GM21528 (cell line): ENCODE results near the gene NFYC.
A peak's percentile ranks its signal among the peaks of the same experiment; 100 is the strongest.

Experiments
- ATAC-seq: cut with Tn5 transposase; IDR thresholded peaks from one replicate; pipeline ENCODE4 v1.9.1; 2021; ENCODE audit warnings: mild to moderate bottlenecking, moderate library complexity; ENCODE audit not compliant: unreplicated experiment, low FRiP score

The NFYC gene

GRCh38 chr1:40691538-40692428 is at the start of gene NFYC:
Gene NFYC, plus strand, starts transcription at chr1:40691704. Its CDS starts 47,140 bp downstream, at chr1:40738844.
- peak; percentile 74 for ATAC-seq

DNA sequence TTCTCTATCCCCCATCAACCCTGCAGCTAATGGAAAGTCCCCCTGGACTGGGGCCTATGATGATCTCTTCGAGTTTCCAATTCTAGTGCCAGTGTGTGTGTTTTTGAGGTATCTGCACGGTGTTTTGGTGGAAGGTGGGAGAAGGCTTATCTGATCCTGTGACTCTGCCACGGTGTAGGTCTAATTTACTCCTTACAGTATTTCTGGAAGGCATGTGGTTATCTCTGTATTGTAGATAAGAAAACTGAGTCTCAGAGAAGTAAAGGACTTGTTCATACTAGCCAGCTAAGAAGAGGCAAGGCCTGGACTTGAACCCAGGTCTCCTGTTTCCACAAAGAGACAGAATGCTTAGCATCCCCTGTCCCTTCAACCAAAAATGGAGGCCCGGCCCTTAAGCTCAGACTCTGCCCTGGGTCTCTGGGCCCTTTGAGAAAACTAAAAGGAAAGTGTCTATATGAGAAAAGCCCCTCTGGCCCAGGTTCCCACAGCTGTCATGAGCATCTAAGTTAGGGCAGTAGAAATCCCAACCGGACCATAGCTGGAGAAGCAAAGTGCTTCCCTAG is 46.3 kb upstream of the NFYC start:
- ATAC-seq = no peak

- ATAC-seq = no peak
Observed at GRCh38 chr1:40646315-40646714, 45.2 kb upstream of the NFYC start.

- no peak for ATAC-seq
Observed at GRCh38 chr1:40648200-40648599, 43.3 kb upstream of the NFYC start.

- ATAC-seq = no peak
Observed at GRCh38 chr1:40648928-40649591, 42.4 kb upstream of the NFYC start.

- ATAC-seq = no peak
Observed at GRCh38 chr1:40649592-40649930, 41.9 kb upstream of the NFYC start.

DNA sequence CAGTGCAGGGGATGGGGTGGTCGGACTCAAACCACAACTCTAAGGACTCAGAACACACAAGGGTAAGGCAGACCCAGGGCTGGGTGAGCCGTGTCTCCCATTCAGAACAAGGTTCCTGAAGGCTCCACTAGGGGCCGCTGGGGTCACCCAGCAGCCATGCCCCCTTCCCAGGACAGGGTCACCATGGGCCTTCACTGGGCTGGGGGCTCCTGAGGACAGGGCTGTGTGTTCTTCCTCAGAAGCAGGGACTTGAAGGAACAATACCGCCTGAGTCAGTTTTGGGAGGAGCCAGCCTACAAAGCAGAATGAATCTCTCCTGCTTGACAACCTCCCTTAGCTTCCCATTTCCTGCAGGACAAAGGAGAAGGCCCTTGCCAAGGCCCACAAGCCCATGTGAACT is 41.4 kb upstream of the NFYC start:
- ATAC-seq = no peak

GRCh38 chr1:40651138-40651857 is 40.2 kb upstream of the NFYC start:
- no peak for ATAC-seq

DNA sequence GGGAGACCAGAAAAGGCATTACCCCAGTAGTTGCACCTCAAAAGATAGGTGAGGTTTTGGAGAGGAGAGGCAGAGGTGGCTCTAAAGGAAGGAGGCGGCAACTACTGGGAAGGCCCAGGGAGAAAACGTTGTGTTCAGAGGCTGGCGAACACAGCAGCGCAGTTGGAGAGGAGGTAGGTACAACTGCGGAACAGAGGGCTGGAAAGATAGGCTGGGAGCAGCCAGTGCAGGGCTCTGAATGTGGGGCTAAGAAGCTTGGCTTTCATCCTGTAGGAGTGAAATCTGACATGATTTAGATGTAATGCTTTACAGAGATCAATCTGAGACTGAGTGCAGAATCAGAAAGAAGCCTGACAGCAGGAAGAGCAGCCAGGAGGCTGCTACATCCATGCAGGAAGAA is 39.0 kb upstream of the NFYC start:
- ATAC-seq = no peak

- no peak for ATAC-seq
Observed at GRCh38 chr1:40652979-40653378, 38.5 kb upstream of the NFYC start.

DNA sequence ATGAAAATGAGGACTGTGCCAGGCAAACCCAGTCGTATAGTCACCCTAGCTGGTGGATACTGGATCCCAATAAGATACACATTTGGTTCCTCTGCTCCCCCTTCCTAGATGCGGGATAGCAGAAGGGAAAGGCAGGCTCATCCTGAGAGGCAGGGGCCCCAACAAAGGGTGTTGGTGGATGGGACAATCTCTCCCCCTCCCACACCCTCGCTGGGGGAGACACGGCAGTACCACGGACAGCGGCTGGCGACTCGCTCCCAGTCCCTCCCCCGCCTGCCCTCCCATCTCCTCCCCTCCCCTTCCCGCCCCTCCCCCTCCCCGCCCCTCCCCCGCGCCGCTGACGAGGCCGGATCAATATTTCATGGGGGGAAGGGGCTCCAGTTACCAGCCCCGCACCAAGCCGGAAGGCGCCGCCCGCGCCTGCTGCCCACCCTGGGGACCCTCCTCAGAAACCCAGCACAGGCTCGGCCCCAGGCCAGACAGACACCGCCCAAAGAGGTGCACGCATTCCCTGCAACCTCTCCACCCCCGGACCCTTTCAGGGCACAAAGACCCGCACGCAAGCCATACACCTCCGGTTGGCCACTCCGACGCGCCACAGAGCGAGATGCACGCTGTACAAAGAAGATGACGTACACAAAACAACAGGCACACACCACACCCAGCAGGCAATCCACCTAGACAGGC is 37.5 kb upstream of the NFYC start:
- ATAC-seq = no peak

GRCh38 chr1:40657046-40657445 is 34.5 kb upstream of the NFYC start:
- ATAC-seq = no peak

DNA sequence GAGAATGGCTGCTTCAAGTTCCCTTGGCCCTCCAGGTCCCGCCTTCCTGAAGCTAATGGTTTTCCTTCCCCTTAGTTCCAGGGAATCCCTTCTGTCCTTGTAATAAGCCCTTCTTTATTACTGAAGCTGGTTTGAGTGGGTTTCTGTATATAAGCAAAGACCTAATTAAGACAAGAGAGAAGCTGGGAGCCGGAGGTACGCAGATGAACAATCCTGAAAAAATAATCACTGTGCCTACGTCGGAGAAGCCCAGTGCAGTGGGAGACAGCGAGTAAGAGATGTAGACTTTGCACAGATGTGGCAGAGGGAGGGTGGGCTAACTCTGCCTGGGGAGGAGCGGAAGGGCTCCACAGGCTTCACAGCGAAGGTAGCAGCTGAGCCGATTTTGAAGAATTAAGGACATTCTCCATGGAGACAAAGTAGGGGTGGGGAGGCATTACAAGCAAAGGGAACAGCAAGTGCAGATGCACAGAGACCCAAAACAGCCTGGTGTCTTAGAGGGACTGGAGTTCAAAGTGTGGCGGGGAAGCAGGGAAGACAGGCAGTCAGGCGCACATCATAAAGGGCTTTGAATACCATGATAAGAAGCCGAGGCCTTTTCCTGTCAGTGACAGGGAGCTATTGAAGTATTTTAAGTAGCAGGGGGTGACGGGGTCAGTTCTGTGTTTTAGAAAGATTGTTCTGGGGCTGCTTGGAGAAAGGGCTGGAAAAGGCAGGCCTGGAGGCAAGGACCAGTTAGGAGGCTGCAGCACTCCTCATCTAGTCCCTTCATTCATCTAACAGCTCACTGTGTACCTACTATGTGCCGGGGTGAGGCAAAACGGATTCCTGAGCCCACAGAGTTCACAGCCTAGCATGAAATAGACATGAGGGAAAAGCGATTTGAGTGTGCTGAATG is 32.5 kb upstream of the NFYC start:
- no peak for ATAC-seq

- no peak for ATAC-seq
Observed at GRCh38 chr1:40659649-40659947, 31.9 kb upstream of the NFYC start.

DNA sequence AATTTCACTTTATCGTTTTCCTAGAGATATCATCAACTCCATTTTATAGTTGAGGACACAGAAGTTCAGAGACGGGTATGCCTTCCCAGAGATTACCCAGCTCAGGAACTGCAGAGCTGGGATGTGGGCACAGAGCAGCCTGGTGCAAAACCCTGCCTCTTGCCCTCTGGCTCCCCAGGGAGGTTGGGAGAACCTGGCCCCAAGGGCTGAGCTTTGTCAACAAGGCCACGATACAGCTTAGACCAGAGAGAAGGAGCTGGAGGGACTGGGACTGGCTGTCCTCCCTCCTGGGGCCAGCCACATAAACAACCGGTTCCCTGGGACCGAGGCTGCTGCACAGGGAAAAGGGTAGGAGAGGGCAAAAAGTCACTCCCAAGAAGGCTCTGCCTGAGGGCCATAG is 29.8 kb upstream of the NFYC start:
- no peak for ATAC-seq

GRCh38 chr1:40662151-40662550 is 29.4 kb upstream of the NFYC start:
- no peak for ATAC-seq

GRCh38 chr1:40662864-40663263 is 28.6 kb upstream of the NFYC start:
- ATAC-seq = no peak

DNA sequence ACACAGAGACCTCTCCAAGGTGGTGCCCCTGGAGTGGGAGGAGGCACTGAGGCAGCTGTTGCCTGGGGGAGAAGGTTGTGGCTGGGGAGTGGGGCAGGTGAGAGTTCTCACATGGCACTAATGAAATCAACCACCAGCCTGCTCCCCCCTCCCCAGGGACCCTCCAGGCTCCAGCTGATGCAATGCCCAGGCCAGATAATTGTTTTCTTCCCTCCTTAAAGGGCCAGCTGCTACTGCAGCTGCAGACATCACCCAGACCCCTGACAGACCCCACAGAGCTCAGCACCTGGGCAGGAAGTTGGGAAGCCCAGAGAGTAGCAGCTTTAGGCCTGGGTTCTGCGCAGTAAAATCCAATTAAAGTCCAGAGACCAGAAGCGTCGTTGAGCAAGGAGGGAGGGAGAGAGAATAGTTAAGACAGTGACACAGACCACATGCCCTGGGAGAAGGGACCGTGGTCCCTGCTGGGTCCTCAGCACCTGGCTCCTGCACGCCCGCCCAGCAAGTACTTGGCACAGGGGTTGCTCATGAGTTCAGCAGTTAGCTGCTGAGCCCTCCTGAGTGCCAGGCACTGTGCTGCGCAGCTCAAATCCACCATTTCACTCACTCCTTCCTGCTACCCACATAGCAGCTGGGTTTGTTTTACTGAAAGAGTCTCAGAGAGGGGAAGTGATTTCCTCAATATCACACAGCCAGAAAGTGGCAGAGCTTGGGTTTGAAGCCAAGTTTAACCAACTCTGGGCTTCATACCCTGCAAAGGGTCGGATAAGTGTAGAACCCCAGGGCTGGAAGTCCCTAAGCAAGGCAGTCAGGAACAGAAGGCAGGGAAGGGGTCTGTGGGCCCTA is 28.0 kb upstream of the NFYC start:
- ATAC-seq = no peak

GRCh38 chr1:40664167-40664537 is 27.4 kb upstream of the NFYC start:
- no peak for ATAC-seq
